DOHH2 (cell line): ENCODE results near the gene CEACAM6.

Source experiments
- H3F3A ChIP-seq: fragments of 200-600 bp; sonication (generic), shearing (Covaris generic); 2 replicates; pipeline ENCODE4 v1.6.0; 2016; ENCODE audit warnings: antibody characterized with exemption, mild to moderate bottlenecking; ENCODE audit not compliant: control insufficient read depth, insufficient read depth
- H3K27ac ChIP-seq: fragments of 200-600 bp; sonication (generic); 2 replicates; pipeline ENCODE4 v1.5.1; 2014; ENCODE audit warnings: low read depth, mild to moderate bottlenecking, low read length, moderate library complexity
- H3K27me3 ChIP-seq: fragments of 200-600 bp; sonication (generic); 2 replicates; pipeline ENCODE4 v1.6.1; 2014; ENCODE audit warnings: mild to moderate bottlenecking, low read length, mixed read lengths; ENCODE audit not compliant: control insufficient read depth
- H3K36me3 ChIP-seq: fragments of 200-600 bp; sonication (generic); 2 replicates; pipeline ENCODE4 v1.6.1; 2014; ENCODE audit warnings: mild to moderate bottlenecking, low read length, moderate library complexity, mixed read lengths; ENCODE audit not compliant: control insufficient read depth
- H3K4me1 ChIP-seq: fragments of 200-600 bp; sonication (generic); 2 replicates; pipeline ENCODE4 v1.6.1; 2014; ENCODE audit warnings: mild to moderate bottlenecking, low read length, mixed read lengths; ENCODE audit not compliant: control insufficient read depth
- H3K4me2 ChIP-seq: fragments of 200-600 bp; sonication (generic); 2 replicates; pipeline ENCODE4 v1.6.0; 2014; ENCODE audit warnings: mild to moderate bottlenecking, low read length, moderate library complexity
- H3K4me3 ChIP-seq: fragments of 200-600 bp; sonication (generic); 2 replicates; pipeline ENCODE4 v1.5.1; 2014; ENCODE audit warnings: mild to moderate bottlenecking, low read length, mixed read lengths
- H3K79me2 ChIP-seq: fragments of 200-600 bp; sonication (generic); 2 replicates; pipeline ENCODE4 v1.6.1; 2014; ENCODE audit warnings: mild to moderate bottlenecking, low read length, mixed read lengths; ENCODE audit not compliant: control insufficient read depth
- H3K9me2 ChIP-seq: fragments of 200-600 bp; sonication (generic); replicated peaks from 2 replicates; pipeline ENCODE4 v1.6.1; 2014; ENCODE audit warnings: mild to moderate bottlenecking, low read length, mixed read lengths; ENCODE audit not compliant: control insufficient read depth
- H3K9me3 ChIP-seq: fragments of 200-600 bp; sonication (generic); 2 replicates; pipeline ENCODE4 v1.6.1; 2014; ENCODE audit warnings: antibody characterized with exemption, low read length, mixed read lengths; ENCODE audit not compliant: control insufficient read depth, insufficient read depth
- H4K20me1 ChIP-seq: fragments of 200-600 bp; sonication (generic); 2 replicates; pipeline ENCODE4 v1.6.0; 2014; ENCODE audit warnings: low read depth, mild to moderate bottlenecking, antibody characterized with exemption, low read length, moderate library complexity; ENCODE audit not compliant: control insufficient read depth, insufficient read depth
- CTCF ChIP-seq: fragments of 200-600 bp; sonication (generic); IDR thresholded peaks from one replicate; pipeline ENCODE4 v1.5.1; 2014; ENCODE audit warnings: antibody characterized with exemption, mild to moderate bottlenecking, low read depth, low read length; ENCODE audit not compliant: poor library complexity, severe bottlenecking
- EZH2phosphoT487 ChIP-seq: fragments of 200-600 bp; sonication (generic); IDR thresholded peaks from 2 replicates; pipeline ENCODE4 v1.6.1; 2017; ENCODE audit warnings: borderline replicate concordance, mild to moderate bottlenecking, antibody characterized with exemption, low read length, moderate library complexity, mixed read lengths

Gene CEACAM6

GRCh38 chr19:41793414-41793727, 38.0 kb downstream of the CEACAM6 start:
- no peaks in the 10 kb centered on the region for H3K36me3 ChIP-seq
- H3K4me1 ChIP-seq = no peaks in the 10 kb centered on the region
- H4K20me1 ChIP-seq = no peaks in the 10 kb centered on the region
- no peaks in the 10 kb centered on the region for H3K9me3 ChIP-seq
- H3K4me3 ChIP-seq = no peak overlapping the region
- no peaks in the 10 kb centered on the region for H3F3A ChIP-seq
- H3K79me2 ChIP-seq = no peaks in the 10 kb centered on the region
- H3K27ac ChIP-seq = no peak overlapping the region
- no peaks in the 10 kb centered on the region for H3K9me2 ChIP-seq
- TF ChIP-seq EZH2phosphoT487 (no peak), CTCF (no peak)
- no peak overlapping the region for H3K4me2 ChIP-seq
- H3K27me3 ChIP-seq = peaks cover 18% of the 10 kb centered on the region

GRCh38 chr19:41795031-41795461, 39.7 kb downstream of the CEACAM6 start:
- TF ChIP-seq CTCF (peak; percentile 88), EZH2phosphoT487 (no peak)
- no peak overlapping the region for H3K27ac ChIP-seq

GRCh38 chr19:41796362-41796761, 41.0 kb downstream of the CEACAM6 start, which contains the start of gene CEACAM3:
Gene CEACAM3, plus strand, starts transcription at chr19:41796587. Its CDS starts 91 bp downstream, at chr19:41796678.
- TF ChIP-seq CTCF = no peak
- TF ChIP-seq EZH2phosphoT487 = no peak
- Histone ChIP-seq H3K4me3 (no peak within 1 kb of the TSS), H4K20me1 (no peaks in the 10 kb centered on the region), H3K4me1 (peaks cover under 1% of the 10 kb centered on the region; the same call in 1 of the 2 replicates), H3F3A (no peaks in the 10 kb centered on the region), H3K9me3 (peaks cover 3% of the 10 kb centered on the region; the same call in 1 of the 2 replicates), H3K36me3 (no peaks in the 10 kb centered on the region), H3K9me2 (no peaks in the 10 kb centered on the region), H3K27ac (no peak within 1 kb of the TSS), H3K79me2 (no peaks in the 10 kb centered on the region), H3K27me3 (peaks cover 18% of the 10 kb centered on the region), H3K4me2 (no peak within 1 kb of the TSS)

More at GRCh38 chr19:41795031-41795461, 39.7 kb downstream of the CEACAM6 start:
- Histone ChIP-seq H3K9me2 (no peaks in the 10 kb centered on the region), H3K4me3 (no peak overlapping the region), H3K27me3 (peaks cover 18% of the 10 kb centered on the region), H3K4me1 (no peaks in the 10 kb centered on the region), H4K20me1 (no peaks in the 10 kb centered on the region), H3K4me2 (no peak overlapping the region), H3F3A (no peaks in the 10 kb centered on the region), H3K9me3 (no peaks in the 10 kb centered on the region), H3K79me2 (no peaks in the 10 kb centered on the region), H3K36me3 (no peaks in the 10 kb centered on the region)

- Histone ChIP-seq H3K4me1 (peaks cover 6% of the 10 kb centered on the region), H3K79me2 (no peaks in the 10 kb centered on the region), H3K4me3 (no peak overlapping the region), H3K9me2 (no peaks in the 10 kb centered on the region), H3F3A (no peaks in the 10 kb centered on the region), H3K36me3 (no peaks in the 10 kb centered on the region), H4K20me1 (no peaks in the 10 kb centered on the region), H3K27ac (no peak overlapping the region), H3K4me2 (no peak overlapping the region), H3K9me3 (peaks cover 7% of the 10 kb centered on the region; the same call in 1 of the 2 replicates), H3K27me3 (peaks cover 18% of the 10 kb centered on the region)
- TF ChIP-seq EZH2phosphoT487 (no peak), CTCF (no peak)
Observed at GRCh38 chr19:41796901-41797300, 41.6 kb downstream of the CEACAM6 start.
